Spleen (tissue), 11 donors: Measurements from ENCODE around the gene PNMA8A. TPM values are rescaled to one million over a fixed set of nuclear protein-coding genes. Genes with fewer than 3 reads are reported as not detected.

Source experiments
- DNase-seq: peaks from one replicate; pipeline ENCODE4 v3.0.0-alpha.2; 2020
- H3K27ac ChIP-seq, 8 donors: fragments of 200-600 bp; sonication (generic) in 7 of 8; 1 replicate in 4 of 8; 2 replicates in 4 of 8; pipeline versions ENCODE4 v1.5.0 to v1.8.0; 2016 to 2021; ENCODE audit warnings: inconsistent platforms in 4 of 8, mild to moderate bottlenecking in 4 of 8, moderate library complexity in 1 of 8
- H3K27me3 ChIP-seq, 7 donors: fragments of 200-600 bp; sonication (generic) in 6 of 7; replicated peaks in 1 of 7; 1 replicate in 4 of 7; 2 replicates in 3 of 7; pipeline versions ENCODE4 v1.5.0 to v1.8.0; 2016 to 2021; ENCODE audit warnings: inconsistent platforms in 3 of 7, mild to moderate bottlenecking in 1 of 7
- H3K36me3 ChIP-seq, 6 donors: fragments of 200-600 bp; sonication (generic) in 5 of 6; 1 replicate in 4 of 6; 2 replicates in 2 of 6; pipeline versions ENCODE4 v1.5.0 to v1.8.0; 2016 to 2021; ENCODE audit warnings: inconsistent platforms in 2 of 6
- H3K4me1 ChIP-seq, 6 donors: fragments of 200-600 bp; sonication (generic) in 5 of 6; 1 replicate in 3 of 6; 2 replicates in 3 of 6; pipeline versions ENCODE4 v1.5.0 to v1.8.0; 2016 to 2021; ENCODE audit warnings: inconsistent platforms in 3 of 6
- H3K4me3 ChIP-seq, 8 donors: fragments of 200-600 bp; sonication (generic) in 7 of 8; 1 replicate in 4 of 8; 2 replicates in 4 of 8; pipeline versions ENCODE4 v1.5.0 to v1.8.0; 2016 to 2021; ENCODE audit warnings: inconsistent platforms in 4 of 8, mild to moderate bottlenecking in 4 of 8, moderate library complexity in 2 of 8
- H3K9me3 ChIP-seq, 8 donors: fragments of 200-600 bp; sonication (generic) in 7 of 8; 1 replicate in 4 of 8; 2 replicates in 4 of 8; pipeline versions ENCODE4 v1.5.0 to v1.8.0; 2016 to 2021; ENCODE audit warnings: inconsistent platforms in 4 of 8
- CTCF ChIP-seq, 11 experiments: fragments of 200-600 bp in 7 of 11; fragments of 450-650 bp in 4 of 11; sonication (generic) in 4 of 11; IDR thresholded peaks in 8 of 11; conservative IDR thresholded peaks in 3 of 11; 1 replicate in 7 of 11; 2 replicates in 4 of 11; pipeline versions ENCODE4 v1.4.0 to v1.8.0; 2016 to 2021; ENCODE audit warnings: antibody characterized with exemption in 11 of 11, inconsistent platforms in 4 of 11, mild to moderate bottlenecking in 1 of 11
- POLR2A ChIP-seq, 3 donors: fragments of 450-650 bp; IDR thresholded peaks; one replicate each; pipeline ENCODE4 v1.5.1; 2017; ENCODE audit warnings: antibody characterized with exemption in 3 of 3, mild to moderate bottlenecking in 1 of 3
- POLR2AphosphoS5 ChIP-seq, 3 donors: sonication (generic); formaldehyde crosslinking; IDR thresholded peaks; one replicate each; pipeline ENCODE4 v1.5.1; 2017; ENCODE audit warnings: antibody characterized with exemption in 3 of 3
- WGBS, 5 donors: extraction: QIAGEN DNeasy Blood & Tissue Kit in 3 of 5; methylation state at CpG; one replicate each; pipeline versions ENCODE4 v1.1.5 to v1.1.7; 2013 to 2018; 5-methylcytosine and 5-hydroxymethylcytosine counted together
- intact Hi-C: fragments of 100-400 bp; cut with DNase I; formaldehyde crosslinking; loops from one replicate; pipeline ENCODE4 v1.15.0; 2023; ENCODE audit warnings: low total_unique reads
- polyA plus RNA-seq, 3 donors: library from polyadenylated mRNA; stranded (reverse); fragments of 200-250 nt; gene quantifications; one replicate each; pipeline ENCODE4 v1.2.1, GENCODE V29; 2013
- total RNA-seq, 7 donors: library from RNA; depleted of rRNA in 3 of 7; stranded (reverse); fragments of >200 nt in 3 of 7; fragmentation: NEBNext Ultra II Directional in 4 of 7; extraction: Animal tissue kit (Norgen Biotek cat#: 25700) in 4 of 7; gene quantifications; one replicate each; pipeline versions ENCODE4 v1.1.0 to v1.2.1, GENCODE V29; 2016 to 2021
- donor health status: healthy with polysubstance abuse.
- donor health status: DM: no; HTN: no; CAD: no; lungs with moderate emphysema.
- donor health status: DM: no; HTN: no; CAD: no.
- donor health status: Bipolar disorder and iron deficiency.
- donor health status: healthy.
- donor health status: DM: no; HTN: no; CAD: no.
- donor health status: DM: yes; HTN: yes; CAD: no.

The PNMA8A gene
- total and polyA plus RNA-seq, 10 donors = 0.13 to 2.7 (median 1.2) TPM

- 26 to 33% (median 28%) methylated on average over 28 to 36 of the region's 36 CpGs for WGBS, 5 donors
- peaks cover 0 to 16% (median 11%) of the 10 kb centered on the region in 6 donors for H3K4me1 ChIP-seq
- TF ChIP-seq POLR2A (IDR thresholded peaks at IDR 0.05) = no peak
- TF ChIP-seq CTCF (IDR thresholded peaks at IDR 0.05 in 8 of 11, conservative IDR thresholded peaks at IDR 0.05 in 3 of 11) = peak; percentile 70 to 95 (median 89)
- peak in 2 of 3 donors; percentile 53 to 62 for TF ChIP-seq POLR2AphosphoS5 (IDR thresholded peaks at IDR 0.05)
- H3K4me3 ChIP-seq = no peak overlapping the region
- H3K27ac ChIP-seq = no peak overlapping the region
- peaks cover 0 to 33% (median 7%) of the 10 kb centered on the region in 7 donors for H3K27me3 ChIP-seq
- no peaks in the 10 kb centered on the region for H3K36me3 ChIP-seq
- peak; percentile 94 for DNase-seq
- intact Hi-C loops = loop anchor here (10.0 kb wide), 1 partner anchor 119 kb away; no protein-coding TSS in a partner anchor
- peaks cover 0 to 10% (median 5%) of the 10 kb centered on the region in 8 donors for H3K9me3 ChIP-seq
Observed at GRCh38 chr19:46513461-46514236, 42.3 kb upstream of the PNMA8A start.

GRCh38 chr19:46511237-46511636 is 39.9 kb upstream of the PNMA8A start:
- no peak overlapping the region for H3K27ac ChIP-seq
- no peak overlapping the region for H3K4me3 ChIP-seq
- WGBS, 5 donors = 61 to 88% (median 75%) methylated on average over 4 of the region's 4 CpGs
- peaks cover 0 to 16% (median 11%) of the 10 kb centered on the region in 6 donors for H3K4me1 ChIP-seq
- TF ChIP-seq POLR2AphosphoS5 (IDR thresholded peaks at IDR 0.05) = no peak
- TF ChIP-seq POLR2A (IDR thresholded peaks at IDR 0.05) = no peak
- TF ChIP-seq CTCF (IDR thresholded peaks at IDR 0.05 in 8 of 11, conservative IDR thresholded peaks at IDR 0.05 in 3 of 11) = no peak
- H3K36me3 ChIP-seq = no peaks in the 10 kb centered on the region
- intact Hi-C loops = loop anchor here (10.0 kb wide), 1 partner anchor 116 kb away; no protein-coding TSS in a partner anchor
- H3K27me3 ChIP-seq = peaks cover 0 to 37% (median 7%) of the 10 kb centered on the region in 7 donors
- DNase-seq = no peak
- H3K9me3 ChIP-seq = peaks cover 0 to 10% (median 5%) of the 10 kb centered on the region in 8 donors

- WGBS, 5 donors = 55 to 73% (median 69%) methylated on average over 2 of the region's 2 CpGs
Observed at GRCh38 chr19:46508206-46508605, 36.8 kb upstream of the PNMA8A start.

More at GRCh38 chr19:46508206-46508605, 36.8 kb upstream of the PNMA8A start:
- intact Hi-C loops = no loop called here
- TF ChIP-seq CTCF (IDR thresholded peaks at IDR 0.05 in 8 of 11, conservative IDR thresholded peaks at IDR 0.05 in 3 of 11) (no peak), POLR2A (IDR thresholded peaks at IDR 0.05) (no peak), POLR2AphosphoS5 (IDR thresholded peaks at IDR 0.05) (no peak)
- H3K4me3 ChIP-seq = no peak overlapping the region
- peaks cover 0 to 10% (median 5%) of the 10 kb centered on the region in 8 donors for H3K9me3 ChIP-seq
- H3K4me1 ChIP-seq = peaks cover 0 to 2% (median under 1%) of the 10 kb centered on the region in 6 donors
- peaks cover 0 to 21% (median 0%) of the 10 kb centered on the region in 7 donors for H3K27me3 ChIP-seq
- no peak overlapping the region for H3K27ac ChIP-seq
- H3K36me3 ChIP-seq = no peaks in the 10 kb centered on the region
- DNase-seq = no peak
